ENCODE data around the gene PID1. TPM values are rescaled to one million over a fixed set of nuclear protein-coding genes. Genes with fewer than 3 reads are reported as not detected.

Gene PID1
- total and polyA plus RNA-seq, 8 donors = 2.9 to 13.5 (median 4.7) TPM

DNA sequence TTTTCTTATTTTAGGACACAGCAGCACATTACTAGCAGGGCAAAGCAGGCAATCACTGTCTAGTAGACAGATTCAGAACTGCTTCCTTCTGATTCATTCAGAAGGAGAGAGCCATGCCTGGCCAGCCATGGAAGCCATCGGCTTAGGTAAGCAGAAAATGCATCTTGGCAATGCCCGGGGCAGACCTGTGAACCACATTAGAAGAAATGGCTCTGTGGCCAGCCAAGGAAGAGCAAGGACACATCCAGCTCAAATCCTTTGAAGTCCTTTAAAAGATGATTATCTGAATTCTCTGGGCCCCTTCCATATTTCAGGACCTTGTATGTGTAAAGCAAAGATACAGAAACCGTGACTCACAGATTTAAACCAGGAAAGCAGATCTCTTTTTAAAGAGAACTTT is 227.4 kb downstream of the PID1 start:
- Histone ChIP-seq H3K36me3 (no peaks in the 10 kb centered on the region), H3K27me3 (no peaks in the 10 kb centered on the region), H3K4me1 (no peaks in the 10 kb centered on the region), H3K9me3 (no peaks in the 10 kb centered on the region), H3K4me3 (no peak overlapping the region), H3K27ac (no peak overlapping the region)
- WGBS, 2 donors = 79 to 83% methylated on average over 3 of the region's 3 CpGs
- TF ChIP-seq, protein P1, sequence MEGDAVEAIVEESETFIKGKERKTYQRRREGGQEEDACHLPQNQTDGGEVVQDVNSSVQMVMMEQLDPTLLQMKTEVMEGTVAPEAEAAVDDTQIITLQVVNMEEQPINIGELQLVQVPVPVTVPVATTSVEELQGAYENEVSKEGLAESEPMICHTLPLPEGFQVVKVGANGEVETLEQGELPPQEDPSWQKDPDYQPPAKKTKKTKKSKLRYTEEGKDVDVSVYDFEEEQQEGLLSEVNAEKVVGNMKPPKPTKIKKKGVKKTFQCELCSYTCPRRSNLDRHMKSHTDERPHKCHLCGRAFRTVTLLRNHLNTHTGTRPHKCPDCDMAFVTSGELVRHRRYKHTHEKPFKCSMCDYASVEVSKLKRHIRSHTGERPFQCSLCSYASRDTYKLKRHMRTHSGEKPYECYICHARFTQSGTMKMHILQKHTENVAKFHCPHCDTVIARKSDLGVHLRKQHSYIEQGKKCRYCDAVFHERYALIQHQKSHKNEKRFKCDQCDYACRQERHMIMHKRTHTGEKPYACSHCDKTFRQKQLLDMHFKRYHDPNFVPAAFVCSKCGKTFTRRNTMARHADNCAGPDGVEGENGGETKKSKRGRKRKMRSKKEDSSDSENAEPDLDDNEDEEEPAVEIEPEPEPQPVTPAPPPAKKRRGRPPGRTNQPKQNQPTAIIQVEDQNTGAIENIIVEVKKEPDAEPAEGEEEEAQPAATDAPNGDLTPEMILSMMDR (IDR thresholded peaks at IDR 0.05) = no peak
- FAIRE-seq = no peak
- ATAC-seq = no peak
- intact Hi-C loops (cut with DNase I) = no loop called here
- DNase-seq = no peak

DNA sequence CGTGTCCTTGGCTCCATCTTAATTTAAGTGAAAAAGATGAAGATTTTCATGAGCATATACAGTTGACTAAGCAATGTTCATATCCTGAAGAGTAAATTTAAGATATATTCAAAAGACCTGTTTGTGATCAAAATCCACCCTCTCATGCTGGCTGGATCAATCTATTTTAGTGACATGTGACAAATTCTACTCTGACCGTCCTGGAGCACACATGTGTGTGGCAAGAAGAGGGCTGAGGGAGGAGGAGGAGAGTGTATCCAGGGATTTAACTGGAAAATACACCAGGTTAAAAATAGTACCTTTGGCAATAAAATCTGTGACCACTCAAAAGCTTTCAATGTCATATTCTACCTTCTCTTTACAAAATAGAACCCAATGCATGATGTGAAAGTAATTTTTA is 228.7 kb downstream of the PID1 start:
- no peaks in the 10 kb centered on the region for H3K9me3 ChIP-seq
- TF ChIP-seq, protein P1 (IDR thresholded peaks at IDR 0.05) = no peak
- no peaks in the 10 kb centered on the region for H3K27me3 ChIP-seq
- ATAC-seq (no peak), DNase-seq (no peak), FAIRE-seq (no peak)
- no peaks in the 10 kb centered on the region for H3K36me3 ChIP-seq
- WGBS, 2 donors = 74 to 77% methylated on average over 2 of the region's 2 CpGs
- intact Hi-C loops (cut with DNase I) = no loop called here
- no peaks in the 10 kb centered on the region for H3K4me1 ChIP-seq
- no peak overlapping the region for H3K4me3 ChIP-seq
- no peak overlapping the region for H3K27ac ChIP-seq

DNA sequence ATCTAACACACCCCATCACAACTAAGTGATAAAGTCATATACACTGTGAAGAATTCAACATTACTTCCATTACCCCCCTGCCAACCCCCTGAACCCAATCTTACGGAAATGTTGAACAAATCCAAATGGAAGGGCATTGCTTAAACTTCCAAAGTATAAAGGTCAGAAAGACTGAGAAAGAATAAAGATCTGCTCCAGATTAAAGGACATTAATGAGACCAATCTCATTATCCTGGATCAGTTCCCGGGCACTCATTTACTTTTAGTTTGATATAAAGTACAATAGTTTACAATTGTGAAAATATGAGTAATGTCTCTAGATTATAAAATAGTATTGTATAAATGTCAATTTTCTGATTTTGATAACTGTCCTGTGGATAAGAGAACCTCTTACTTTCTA is 229.4 kb downstream of the PID1 start:
- TF ChIP-seq, protein P1 (IDR thresholded peaks at IDR 0.05) = no peak
- DNase-seq (no peak), ATAC-seq (no peak), FAIRE-seq (no peak)
- no peaks in the 10 kb centered on the region for H3K4me1 ChIP-seq
- H3K4me3 ChIP-seq = no peak overlapping the region
- no peaks in the 10 kb centered on the region for H3K9me3 ChIP-seq
- H3K27ac ChIP-seq = no peak overlapping the region
- H3K36me3 ChIP-seq = no peaks in the 10 kb centered on the region
- WGBS, 2 donors = 75 to 83% methylated on average over 2 of the region's 2 CpGs
- intact Hi-C loops (cut with DNase I) = no loop called here
- no peaks in the 10 kb centered on the region for H3K27me3 ChIP-seq

DNA sequence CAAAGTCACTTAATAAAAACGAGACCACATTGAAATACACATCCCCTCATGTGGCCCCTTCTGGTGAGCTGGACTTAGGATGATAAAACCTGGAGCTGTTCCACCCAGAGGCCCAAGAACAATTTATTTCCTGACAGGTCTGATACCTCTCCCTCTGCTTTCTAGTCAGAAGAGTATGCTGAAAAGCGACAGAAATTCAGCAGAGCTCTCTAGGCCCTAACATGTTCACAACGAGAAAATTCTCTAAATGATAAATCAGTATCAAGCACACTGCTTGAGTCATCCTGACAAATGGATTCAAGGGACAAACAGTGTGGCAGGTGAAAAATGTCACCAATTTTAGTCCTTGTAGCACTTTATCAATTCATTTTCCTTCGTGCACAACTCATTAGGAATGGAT is 233.5 kb downstream of the PID1 start:
- Histone ChIP-seq H3K9me3 (no peaks in the 10 kb centered on the region), H3K4me1 (no peaks in the 10 kb centered on the region), H3K27me3 (no peaks in the 10 kb centered on the region), H3K4me3 (no peak overlapping the region), H3K36me3 (no peaks in the 10 kb centered on the region), H3K27ac (no peak overlapping the region)
- intact Hi-C loops (cut with DNase I) = no loop called here
- DNase-seq = no peak
- no peak for ATAC-seq
- no peak for FAIRE-seq
- TF ChIP-seq, protein P1 (IDR thresholded peaks at IDR 0.05) = no peak
- 55 to 60% methylated on average over 4 of the region's 4 CpGs for WGBS, 2 donors

DNA sequence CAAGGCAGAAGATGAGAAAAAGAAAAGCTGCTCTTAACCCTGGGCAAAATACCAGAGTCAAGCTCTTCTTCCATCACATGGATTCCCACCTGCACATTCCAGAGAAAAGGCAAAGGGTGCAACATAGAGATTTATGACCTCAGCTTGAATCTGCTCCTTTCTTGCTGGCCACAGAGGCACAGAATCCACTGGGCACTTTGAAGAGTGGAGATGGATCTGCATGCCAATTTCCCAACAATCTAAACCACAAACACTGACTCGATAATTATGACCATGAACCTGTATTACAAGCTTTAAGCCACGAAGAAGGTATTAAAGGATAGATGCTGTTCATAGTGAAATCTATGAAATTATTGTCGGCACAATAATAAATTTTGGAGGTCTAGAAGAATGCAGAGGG is 237.3 kb downstream of the PID1 start:
- 72 to 75% methylated on average over 3 of the region's 3 CpGs for WGBS, 2 donors

More for the DNA sequence above, 237.3 kb downstream of the PID1 start:
- Histone ChIP-seq H3K27me3 (no peaks in the 10 kb centered on the region), H3K36me3 (no peaks in the 10 kb centered on the region), H3K4me3 (no peak overlapping the region), H3K9me3 (no peaks in the 10 kb centered on the region), H3K4me1 (no peaks in the 10 kb centered on the region), H3K27ac (no peak overlapping the region)
- TF ChIP-seq, protein P1 (IDR thresholded peaks at IDR 0.05) = no peak
- DNase-seq = no peak
- FAIRE-seq = no peak
- intact Hi-C loops (cut with DNase I) = no loop called here
- ATAC-seq = no peak

Data from pancreas (tissue), 10 donors.